ENCODE measurements around the gene NKX2-8. TPM values are rescaled to one million over a fixed set of nuclear protein-coding genes. Genes with fewer than 3 reads are reported as not detected.
A peak's percentile ranks its signal among the peaks of the same experiment; 100 is the strongest.

The NKX2-8 gene
- not detected for total RNA-seq

DNA sequence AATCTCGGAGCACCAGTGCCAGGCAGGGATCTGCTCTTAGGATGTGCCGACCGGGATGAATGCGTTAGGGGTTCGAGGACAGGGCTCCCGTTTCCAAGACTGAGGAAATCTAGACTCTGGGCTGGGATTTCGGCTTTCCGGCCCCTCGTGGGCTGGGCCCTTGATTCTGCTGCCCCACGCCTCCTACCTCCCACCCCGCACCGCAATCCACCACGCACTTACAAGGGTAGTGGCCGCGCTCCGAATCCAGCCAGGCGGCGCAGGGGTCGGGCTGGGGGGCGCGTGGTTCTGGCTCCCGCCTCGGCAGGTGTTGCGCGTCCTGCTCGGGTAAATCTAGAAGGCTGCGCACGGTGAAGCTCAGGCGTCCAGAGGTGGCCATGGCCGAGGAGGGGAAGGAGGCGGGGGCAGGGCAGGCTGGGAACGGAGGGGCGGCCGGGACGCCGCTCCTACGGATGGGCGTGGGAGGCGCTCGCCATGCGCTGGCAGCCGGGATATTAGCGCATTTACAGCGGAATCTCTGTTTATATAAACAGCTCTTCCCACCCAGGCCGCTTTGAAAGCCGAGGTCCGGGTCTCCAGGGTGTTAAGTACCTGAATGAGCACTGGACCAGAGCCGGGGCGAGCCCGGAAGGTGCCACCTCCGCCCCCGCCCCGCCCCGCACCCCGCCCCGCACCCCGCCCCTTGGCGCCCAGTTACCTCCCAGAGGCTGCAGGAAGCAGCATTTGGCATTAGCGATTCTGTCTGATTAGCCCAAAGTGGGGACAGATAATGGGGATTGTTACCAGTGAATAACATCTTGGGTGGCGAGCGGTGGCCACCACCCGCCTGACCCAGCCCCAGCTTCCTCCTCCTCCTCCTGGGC is at the start of gene NKX2-8:
NKX2-8 (minus strand) TSS at position 604 of the 863 bp plus-strand sequence; CDS start at position 379, 225 bp downstream.
- no peak for ATAC-seq

DNA sequence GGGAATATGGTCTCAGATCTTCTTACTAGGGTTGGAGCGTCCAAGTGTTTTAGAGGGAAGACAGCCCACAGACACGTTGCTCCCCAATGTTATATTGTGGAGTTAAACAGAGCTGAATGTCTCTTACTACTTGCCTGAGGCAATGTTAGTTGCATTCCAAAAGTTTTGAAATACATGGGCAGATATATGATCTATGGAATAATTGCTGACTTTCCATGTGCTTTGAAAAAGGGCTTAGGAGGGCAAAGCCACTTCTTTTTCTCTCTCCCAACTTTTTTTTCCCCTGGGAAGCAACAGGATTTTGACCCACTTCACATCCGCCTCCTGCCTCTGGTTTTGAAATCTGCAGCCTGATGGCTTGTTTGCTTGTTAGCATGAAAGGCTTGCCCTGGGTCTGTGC is 45.6 kb upstream of the NKX2-8 start:
- no peak for DNase-seq (ENCODE audit: low spot score)
- no peak for ATAC-seq

More for the DNA sequence above, at the start of gene NKX2-8:
- no peak for DNase-seq (ENCODE audit: low spot score)

DNA sequence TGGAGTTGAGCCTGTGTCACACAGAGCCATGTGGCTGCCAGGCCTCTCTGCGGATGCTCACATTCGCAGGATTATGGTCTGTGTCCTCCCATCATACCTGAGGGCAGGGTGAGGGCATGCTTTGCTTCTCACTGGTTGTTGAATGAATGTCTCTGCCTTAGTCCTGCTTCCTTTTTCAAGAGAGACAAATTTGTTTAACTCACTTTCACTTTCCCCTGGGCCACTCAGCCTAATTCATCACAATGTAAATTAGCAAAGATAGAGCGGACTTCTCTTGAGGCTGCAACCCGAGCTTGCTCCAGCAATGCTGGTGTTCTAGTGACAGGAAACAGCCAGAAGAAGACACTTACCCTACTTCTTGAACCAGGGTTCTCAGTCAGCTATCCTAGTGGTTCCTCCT is 43.7 kb upstream of the NKX2-8 start:
- DNase-seq (ENCODE audit: low spot score) (no peak), ATAC-seq (no peak)

DNA sequence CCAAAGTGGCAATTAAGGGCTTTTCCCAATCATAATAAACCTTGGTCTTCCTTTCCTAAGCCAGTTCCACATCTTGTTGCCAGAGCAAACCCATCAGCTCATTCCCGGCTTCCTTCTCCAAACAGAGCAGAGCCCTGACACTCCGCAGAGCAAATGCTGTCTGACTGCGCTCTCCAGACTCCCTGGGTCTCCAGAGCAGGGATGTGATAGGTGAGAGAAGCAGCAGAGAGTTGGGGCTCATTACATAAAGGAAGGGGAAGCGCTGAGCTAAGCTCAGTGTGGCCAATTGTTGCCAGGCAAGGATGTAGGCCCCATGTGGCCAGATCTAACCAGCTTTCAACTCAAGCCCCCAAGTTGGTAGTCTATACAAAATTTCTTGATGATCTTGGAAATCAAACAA is 43.0 kb upstream of the NKX2-8 start:
- ATAC-seq (no peak), DNase-seq (ENCODE audit: low spot score) (no peak)

- DNase-seq (ENCODE audit: low spot score) (no peak), ATAC-seq (no peak)
Measured at GRCh38 chr14:36625014-36625413, 42.6 kb upstream of the NKX2-8 start.

- ATAC-seq (no peak), DNase-seq (ENCODE audit: low spot score) (no peak)
Measured at GRCh38 chr14:36619853-36620252, 37.4 kb upstream of the NKX2-8 start.

- DNase-seq (ENCODE audit: low spot score) = no peak
- ATAC-seq = no peak
Measured at GRCh38 chr14:36619131-36619530, 36.7 kb upstream of the NKX2-8 start.

- no peak for DNase-seq (ENCODE audit: low spot score)
- no peak for ATAC-seq
Measured at GRCh38 chr14:36618641-36619040, 36.2 kb upstream of the NKX2-8 start.

DNA sequence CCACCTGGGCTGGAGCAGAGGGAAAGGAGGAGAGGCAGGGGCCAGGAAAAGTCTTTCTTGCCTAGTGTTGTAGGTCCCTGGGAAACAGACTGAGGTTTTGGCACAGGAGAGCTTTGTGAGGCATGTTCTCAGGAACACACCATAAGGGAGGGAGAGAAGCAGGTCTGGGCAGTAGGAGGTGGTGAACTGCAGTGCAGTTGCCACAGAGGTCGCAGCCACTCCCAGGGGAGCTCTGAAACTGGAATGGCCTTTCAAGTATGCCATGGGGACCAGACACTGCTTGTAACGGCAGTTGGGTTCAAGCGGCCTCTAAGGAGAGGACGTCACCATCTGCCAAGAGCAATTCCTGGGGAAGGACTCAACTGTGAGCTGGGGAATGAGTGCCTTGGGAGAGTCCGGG is 35.4 kb upstream of the NKX2-8 start:
- ATAC-seq = no peak

GRCh38 chr14:36605506-36605857 is 23.1 kb upstream of the NKX2-8 start:
- DNase-seq (ENCODE audit: low spot score) = no peak
- peak; percentile 40 for ATAC-seq

More for the DNA sequence above, 35.4 kb upstream of the NKX2-8 start:
- DNase-seq (ENCODE audit: low spot score) = no peak

GRCh38 chr14:36604757-36605505 is 22.5 kb upstream of the NKX2-8 start:
- ATAC-seq = peak; percentile 98

DNA sequence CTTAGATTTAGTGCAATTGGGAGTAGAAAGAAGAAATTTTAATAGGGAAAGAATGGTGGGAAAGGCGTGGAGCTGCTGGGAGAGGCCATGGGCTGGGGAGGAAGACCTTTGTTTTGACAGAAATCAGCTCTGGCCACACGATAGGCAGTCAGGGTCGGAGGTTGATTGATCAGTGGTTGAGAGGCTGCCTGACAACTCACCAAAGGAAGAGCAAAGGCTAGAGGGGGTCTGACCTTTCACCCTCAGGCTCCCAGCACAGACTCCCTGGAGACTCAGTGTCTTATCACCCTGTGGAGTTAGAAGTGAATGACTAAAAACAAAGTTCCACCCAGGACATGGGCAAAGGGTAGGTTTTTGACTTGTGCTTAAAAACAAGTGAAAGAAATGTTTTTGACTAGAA is 18.0 kb upstream of the NKX2-8 start:
- no peak for DNase-seq (ENCODE audit: low spot score)
- no peak for ATAC-seq

More at GRCh38 chr14:36604757-36605505, 22.5 kb upstream of the NKX2-8 start:
- DNase-seq (ENCODE audit: low spot score) = peak; percentile 53

- no peak for ATAC-seq
- DNase-seq (ENCODE audit: low spot score) = no peak
Measured at GRCh38 chr14:36591482-36591881, 9.1 kb upstream of the NKX2-8 start.

GRCh38 chr14:36588788-36589187 is 6.4 kb upstream of the NKX2-8 start:
- no peak for DNase-seq (ENCODE audit: low spot score)
- no peak for ATAC-seq

GRCh38 chr14:36588119-36588518 is 5.7 kb upstream of the NKX2-8 start:
- no peak for DNase-seq (ENCODE audit: low spot score)
- ATAC-seq = no peak

DNA sequence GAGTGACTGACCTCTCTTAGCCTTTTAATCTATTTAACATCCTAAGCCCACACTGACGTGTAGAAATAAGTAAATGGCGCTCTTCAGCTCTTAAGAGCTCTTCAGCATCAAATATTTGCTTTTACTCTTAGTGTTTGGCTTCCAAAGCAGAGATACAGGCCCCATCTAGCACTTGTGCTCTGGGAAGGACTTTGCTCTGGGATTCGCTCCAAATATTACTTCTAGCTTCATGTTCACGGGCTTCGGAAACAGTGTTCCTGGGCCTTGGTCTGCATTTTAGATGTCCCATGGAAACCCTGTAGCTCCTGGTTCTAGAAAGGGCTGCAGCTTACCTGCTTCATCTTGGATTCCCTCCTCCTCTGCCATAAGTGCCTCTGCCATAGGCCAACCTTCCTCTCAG is 2.7 kb upstream of the NKX2-8 start:
- peak; percentile 56 for ATAC-seq

DNA sequence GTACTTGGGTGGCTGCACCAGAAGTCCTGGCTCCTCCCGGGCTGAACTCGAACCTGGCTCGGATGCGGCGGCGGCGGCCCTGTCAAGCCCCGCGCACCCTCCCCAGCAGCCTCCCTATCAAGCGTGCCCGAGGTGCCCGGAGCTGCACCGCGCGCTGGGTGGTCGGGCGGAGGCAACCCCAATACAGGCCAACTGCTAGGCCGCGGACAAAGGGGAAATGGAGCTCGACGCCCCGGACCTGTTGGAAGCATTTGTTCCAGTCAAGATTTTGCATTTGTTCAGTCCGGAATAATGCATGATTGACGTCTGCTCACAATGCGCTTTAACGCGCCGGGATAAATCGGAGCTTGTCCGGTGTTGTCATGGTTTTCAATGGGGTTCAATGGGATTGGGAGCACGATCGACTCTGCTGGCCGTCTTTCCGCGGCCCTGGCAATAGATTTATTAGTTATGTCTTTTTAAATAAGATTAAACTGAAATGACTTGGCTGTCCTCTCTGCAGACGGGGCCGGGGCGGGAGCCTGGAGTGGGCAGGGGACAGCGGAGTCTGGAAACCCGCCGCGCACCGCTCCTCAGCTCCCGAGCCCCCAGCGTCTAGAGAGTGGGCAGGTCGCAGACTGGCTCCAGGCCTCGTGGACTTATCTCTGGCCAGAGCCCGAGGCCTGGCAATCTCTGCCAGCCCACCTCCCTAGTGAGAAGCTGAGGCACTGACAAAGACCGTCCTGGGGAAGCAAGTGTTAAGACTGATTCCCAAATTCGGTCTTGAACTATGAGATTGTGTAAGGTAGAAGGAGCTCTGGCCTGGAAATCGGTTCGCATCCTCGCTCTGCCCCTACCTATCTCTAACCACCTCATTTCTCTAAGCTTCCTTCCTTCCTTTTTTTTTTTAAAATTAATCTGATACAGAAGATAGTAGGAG is 1.7 kb upstream of the NKX2-8 start:
- DNase-seq (ENCODE audit: low spot score) (no peak), ATAC-seq (no peak)

More for the DNA sequence above, 2.7 kb upstream of the NKX2-8 start:
- no peak for DNase-seq (ENCODE audit: low spot score)

DNA sequence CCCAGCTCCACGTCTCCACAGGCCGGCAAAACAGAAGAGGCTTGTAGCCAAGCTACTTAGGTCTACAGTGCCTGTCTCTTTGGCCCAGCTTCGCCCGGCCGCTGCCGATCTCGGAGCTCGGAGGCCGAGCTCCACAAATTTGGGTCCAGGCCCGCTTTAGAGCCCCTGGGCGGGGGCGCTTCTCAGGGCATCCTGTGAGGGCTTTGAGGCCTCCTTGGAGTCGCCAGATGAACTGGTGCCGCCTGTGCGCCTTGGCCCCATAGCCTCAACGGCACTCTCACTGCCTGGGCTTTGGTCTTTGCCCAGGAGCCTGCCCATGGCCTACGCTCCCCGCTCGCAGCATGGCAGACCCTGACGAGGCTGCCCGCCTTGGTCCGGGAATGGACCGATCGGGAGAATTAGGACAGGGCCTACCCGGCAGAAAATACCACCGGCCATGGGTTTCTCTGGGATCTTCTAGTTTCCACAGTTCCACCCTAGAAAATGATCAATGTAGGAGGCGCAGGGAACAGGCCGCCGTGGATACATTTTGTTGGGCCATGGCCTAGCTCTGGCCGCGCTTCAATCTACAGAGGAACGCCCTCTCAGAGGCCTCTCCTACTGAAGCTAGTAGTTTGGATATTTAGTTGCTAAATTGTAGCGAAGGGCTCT is 953 bp upstream of the NKX2-8 start:
- ATAC-seq (no peak), DNase-seq (ENCODE audit: low spot score) (no peak)

- ATAC-seq (no peak), DNase-seq (ENCODE audit: low spot score) (no peak)
Measured at GRCh38 chr14:36582874-36583241, 444 bp upstream of the NKX2-8 start.
